Progenitor cell of endocrine pancreas (in vitro differentiated cells): ENCODE results near the gene KCP. TPM values are rescaled to one million over a fixed set of nuclear protein-coding genes. Genes with fewer than 3 reads are reported as not detected.
A peak's percentile ranks its signal among the peaks of the same experiment; 100 is the strongest.

Experiments
- DNase-seq: peaks from one replicate; pipeline ENCODE4 v3.0.0; 2021; ENCODE audit warnings: low spot score; ENCODE audit not compliant: unreplicated experiment
- H3K27ac Mint-ChIP-seq: 2 replicates; pipeline ENCODE4 v1.8.0; 2021; ENCODE audit warnings: mild to moderate bottlenecking, moderate library complexity, mixed read lengths
- H3K27me3 Mint-ChIP-seq: 2 replicates; pipeline ENCODE4 v1.8.0; 2021; ENCODE audit warnings: mixed read lengths
- H3K36me3 Mint-ChIP-seq: 2 replicates; pipeline ENCODE4 v1.8.0; 2022; ENCODE audit warnings: mixed read lengths; ENCODE audit not compliant: insufficient read depth
- H3K4me1 Mint-ChIP-seq: 2 replicates; pipeline ENCODE4 v1.8.0; 2021; ENCODE audit warnings: low read depth, mixed read lengths
- H3K4me3 Mint-ChIP-seq: 2 replicates; pipeline ENCODE4 v1.8.0; 2021; ENCODE audit warnings: low read depth, mild to moderate bottlenecking, moderate library complexity, mixed read lengths
- H3K9me3 Mint-ChIP-seq: 2 replicates; pipeline ENCODE4 v1.8.0; 2021; ENCODE audit warnings: low read depth, mixed read lengths
- CTCF ChIP-seq: fragments of 200-600 bp; sonication (generic); IDR thresholded peaks from one replicate; pipeline ENCODE4 v1.5.0; 2021; ENCODE audit warnings: antibody characterized with exemption, mild to moderate bottlenecking; ENCODE audit not compliant: unreplicated experiment
- total RNA-seq: library from RNA; stranded (reverse); gene quantifications from 2 replicates; pipeline ENCODE4 v1.2.1, GENCODE V29; 2021

Gene KCP
- total RNA-seq, 1 donor from 2014 or later, result 8.5 TPM

GRCh38 chr7:128841921-128842673, 68.4 kb downstream of the KCP start:
- H3K9me3 Mint-ChIP-seq, result no peaks in the 10 kb centered on the region
- H3K4me3 Mint-ChIP-seq, result no peak overlapping the region
- no peak for DNase-seq
- no peaks in the 10 kb centered on the region for H3K4me1 Mint-ChIP-seq
- no peak overlapping the region for H3K27ac Mint-ChIP-seq
- no peaks in the 10 kb centered on the region for H3K27me3 Mint-ChIP-seq
- no peaks in the 10 kb centered on the region for H3K36me3 Mint-ChIP-seq
- TF ChIP-seq CTCF, result peak; percentile 71

- no peak for TF ChIP-seq CTCF
- Mint-ChIP-seq H3K27me3 (no peaks in the 10 kb centered on the region), H3K27ac (no peak overlapping the region), H3K4me1 (no peaks in the 10 kb centered on the region), H3K36me3 (no peaks in the 10 kb centered on the region), H3K4me3 (no peak overlapping the region), H3K9me3 (no peaks in the 10 kb centered on the region)
- DNase-seq, result no peak
Measured at GRCh38 chr7:128841171-128841690, 69.3 kb downstream of the KCP start.

DNA sequence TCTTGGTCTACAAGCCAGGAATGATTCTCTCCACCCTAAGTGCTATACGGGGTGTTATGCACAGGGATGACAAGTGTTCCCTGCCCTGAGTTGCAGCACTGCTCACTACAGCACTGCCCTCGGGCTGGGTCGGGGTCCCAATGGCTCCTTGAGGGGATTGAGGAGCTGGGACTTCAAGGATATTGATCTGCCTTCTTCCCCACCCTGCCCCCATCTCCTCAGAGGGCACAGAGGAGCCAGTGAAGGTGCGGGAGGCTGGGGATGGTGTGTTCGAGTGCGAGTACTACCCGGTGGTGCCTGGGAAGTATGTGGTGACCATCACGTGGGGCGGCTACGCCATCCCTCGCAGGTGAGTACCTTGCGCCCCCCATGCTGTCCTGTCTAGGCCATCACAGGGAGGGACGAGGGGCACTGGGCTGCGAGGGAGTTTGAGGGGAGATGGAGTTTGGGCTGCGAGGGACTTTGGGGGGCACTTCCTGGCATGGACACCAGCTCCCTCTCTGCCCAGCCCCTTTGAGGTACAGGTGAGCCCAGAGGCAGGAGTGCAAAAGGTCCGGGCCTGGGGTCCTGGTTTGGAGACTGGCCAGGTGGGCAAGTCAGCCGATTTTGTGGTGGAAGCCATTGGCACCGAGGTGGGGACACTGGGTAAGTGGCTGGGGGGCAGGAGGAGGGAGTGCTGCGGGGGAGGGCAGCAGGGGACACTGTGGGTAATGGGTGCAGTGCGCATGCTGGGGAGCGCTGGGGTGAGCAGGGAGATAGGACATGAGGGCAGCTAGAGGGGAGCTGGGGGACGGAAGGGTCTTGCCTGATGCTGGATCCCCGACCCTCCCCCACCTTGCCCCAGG, 70.0 kb downstream of the KCP start:
- Mint-ChIP-seq H3K9me3 (no peaks in the 10 kb centered on the region), H3K27me3 (no peaks in the 10 kb centered on the region), H3K4me1 (no peaks in the 10 kb centered on the region), H3K27ac (no peak overlapping the region), H3K36me3 (no peaks in the 10 kb centered on the region), H3K4me3 (no peak overlapping the region)
- DNase-seq, result no peak
- TF ChIP-seq CTCF, result no peak

DNA sequence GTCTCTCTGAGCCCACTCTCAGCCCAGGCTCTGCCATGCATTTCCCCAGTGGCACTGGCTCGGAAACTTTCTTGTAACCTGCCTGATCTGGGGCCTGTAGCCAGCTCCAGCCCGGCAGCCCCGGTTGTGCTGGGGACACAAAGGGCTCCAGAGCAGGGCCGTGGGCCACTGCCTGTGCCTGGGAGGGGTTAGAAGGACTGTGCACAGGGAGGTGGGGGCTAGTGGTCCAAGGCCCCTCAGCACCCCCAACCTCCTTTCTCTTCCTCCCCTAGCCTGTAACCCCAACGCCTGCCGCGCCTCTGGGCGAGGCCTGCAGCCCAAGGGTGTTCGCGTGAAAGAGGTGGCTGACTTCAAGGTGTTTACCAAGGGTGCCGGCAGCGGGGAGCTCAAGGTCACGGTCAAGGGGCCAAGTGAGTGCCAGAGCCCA, 70.7 kb downstream of the KCP start:
- H3K4me3 Mint-ChIP-seq, result no peak overlapping the region
- no peaks in the 10 kb centered on the region for H3K36me3 Mint-ChIP-seq
- no peaks in the 10 kb centered on the region for H3K4me1 Mint-ChIP-seq
- no peaks in the 10 kb centered on the region for H3K9me3 Mint-ChIP-seq
- no peak overlapping the region for H3K27ac Mint-ChIP-seq
- H3K27me3 Mint-ChIP-seq, result peaks cover 2% of the 10 kb centered on the region
- no peak for TF ChIP-seq CTCF
- no peak for DNase-seq

- TF ChIP-seq CTCF, result no peak
- H3K4me3 Mint-ChIP-seq, result no peak overlapping the region
- peaks cover 7% of the 10 kb centered on the region for H3K27me3 Mint-ChIP-seq
- no peaks in the 10 kb centered on the region for H3K36me3 Mint-ChIP-seq
- no peaks in the 10 kb centered on the region for H3K4me1 Mint-ChIP-seq
- no peak overlapping the region for H3K27ac Mint-ChIP-seq
- H3K9me3 Mint-ChIP-seq, result no peaks in the 10 kb centered on the region
- no peak for DNase-seq
Measured at GRCh38 chr7:128838981-128839731, 71.4 kb downstream of the KCP start.
